Measurements from ENCODE around the gene MEIOB.

Gene MEIOB

GRCh38 chr16:1819611-1820010 is 52.4 kb downstream of the MEIOB start:
- no peak overlapping the region for H3K4me2 ChIP-seq (ENCODE audit: low read length)
- TF ChIP-seq CTCF (IDR thresholded peaks at IDR 0.05; ENCODE audit: low read depth, low read length) (no peak), EZH2phosphoT487 (IDR thresholded peaks at IDR 0.05; ENCODE audit: low read depth) (no peak)
- no peak overlapping the region for H3K27ac ChIP-seq (ENCODE audit: low read length)
- no peaks in the 10 kb centered on the region for H3K9me3 ChIP-seq (ENCODE audit: insufficient read depth, low read length)
- H3K4me1 ChIP-seq (ENCODE audit: low read length): peaks cover 5% of the 10 kb centered on the region; the same call in 1 of the 2 replicates
- H3K9ac ChIP-seq (ENCODE audit: low read length): no peak overlapping the region
- no peaks in the 10 kb centered on the region for H4K20me1 ChIP-seq (ENCODE audit: insufficient read depth, low read length)
- H3K36me3 ChIP-seq (replicated peaks; ENCODE audit: low read depth, low read length): no peaks in the 10 kb centered on the region
- no peak overlapping the region for H3K4me3 ChIP-seq (ENCODE audit: low read length)
- no peaks in the 10 kb centered on the region for H3K27me3 ChIP-seq (ENCODE audit: low read depth, low read length)
- no peaks in the 10 kb centered on the region for H3K79me2 ChIP-seq (ENCODE audit: low read length)
- no peak overlapping the region for H2AFZ ChIP-seq (ENCODE audit: low read depth, low read length)

GRCh38 chr16:1818873-1819525 is 53.0 kb downstream of the MEIOB start:
- no peak overlapping the region for H3K27ac ChIP-seq (ENCODE audit: low read length)
- H4K20me1 ChIP-seq (ENCODE audit: insufficient read depth, low read length): no peaks in the 10 kb centered on the region
- H3K4me1 ChIP-seq (ENCODE audit: low read length): no peaks in the 10 kb centered on the region
- TF ChIP-seq CTCF (IDR thresholded peaks at IDR 0.05; ENCODE audit: low read depth, low read length) (no peak), EZH2phosphoT487 (IDR thresholded peaks at IDR 0.05; ENCODE audit: low read depth) (no peak)
- no peaks in the 10 kb centered on the region for H3K79me2 ChIP-seq (ENCODE audit: low read length)
- H3K27me3 ChIP-seq (ENCODE audit: low read depth, low read length): no peaks in the 10 kb centered on the region
- H2AFZ ChIP-seq (ENCODE audit: low read depth, low read length): no peak overlapping the region
- H3K9me3 ChIP-seq (ENCODE audit: insufficient read depth, low read length): no peaks in the 10 kb centered on the region
- no peaks in the 10 kb centered on the region for H3K36me3 ChIP-seq (replicated peaks; ENCODE audit: low read depth, low read length)
- H3K4me2 ChIP-seq (ENCODE audit: low read length): no peak overlapping the region
- H3K4me3 ChIP-seq (ENCODE audit: low read length): no peak overlapping the region
- no peak overlapping the region for H3K9ac ChIP-seq (ENCODE audit: low read length)

GRCh38 chr16:1818204-1818872 is 53.6 kb downstream of the MEIOB start:
- H3K4me3 ChIP-seq (ENCODE audit: low read length): no peak overlapping the region
- H3K4me2 ChIP-seq (ENCODE audit: low read length): no peak overlapping the region
- H3K27me3 ChIP-seq (ENCODE audit: low read depth, low read length): no peaks in the 10 kb centered on the region
- no peak overlapping the region for H3K9ac ChIP-seq (ENCODE audit: low read length)
- peaks cover 4% of the 10 kb centered on the region for H3K36me3 ChIP-seq (replicated peaks; ENCODE audit: low read depth, low read length)
- no peak for TF ChIP-seq EZH2phosphoT487 (IDR thresholded peaks at IDR 0.05; ENCODE audit: low read depth)
- TF ChIP-seq CTCF (IDR thresholded peaks at IDR 0.05; ENCODE audit: low read depth, low read length): no peak
- no peaks in the 10 kb centered on the region for H3K79me2 ChIP-seq (ENCODE audit: low read length)
- no peaks in the 10 kb centered on the region for H4K20me1 ChIP-seq (ENCODE audit: insufficient read depth, low read length)
- no peak overlapping the region for H2AFZ ChIP-seq (ENCODE audit: low read depth, low read length)
- no peaks in the 10 kb centered on the region for H3K9me3 ChIP-seq (ENCODE audit: insufficient read depth, low read length)
- no peaks in the 10 kb centered on the region for H3K4me1 ChIP-seq (ENCODE audit: low read length)
- H3K27ac ChIP-seq (ENCODE audit: low read length): no peak overlapping the region

- H3K79me2 ChIP-seq (ENCODE audit: low read length): no peaks in the 10 kb centered on the region
- no peaks in the 10 kb centered on the region for H4K20me1 ChIP-seq (ENCODE audit: insufficient read depth, low read length)
- H3K4me3 ChIP-seq (ENCODE audit: low read length): no peak overlapping the region
- H3K9ac ChIP-seq (ENCODE audit: low read length): no peak overlapping the region
- H2AFZ ChIP-seq (ENCODE audit: low read depth, low read length): no peak overlapping the region
- TF ChIP-seq CTCF (IDR thresholded peaks at IDR 0.05; ENCODE audit: low read depth, low read length) (no peak), EZH2phosphoT487 (IDR thresholded peaks at IDR 0.05; ENCODE audit: low read depth) (no peak)
- no peaks in the 10 kb centered on the region for H3K4me1 ChIP-seq (ENCODE audit: low read length)
- peaks cover 4% of the 10 kb centered on the region for H3K36me3 ChIP-seq (replicated peaks; ENCODE audit: low read depth, low read length)
- no peak overlapping the region for H3K4me2 ChIP-seq (ENCODE audit: low read length)
- no peak overlapping the region for H3K27ac ChIP-seq (ENCODE audit: low read length)
- no peaks in the 10 kb centered on the region for H3K9me3 ChIP-seq (ENCODE audit: insufficient read depth, low read length)
- H3K27me3 ChIP-seq (ENCODE audit: low read depth, low read length): no peaks in the 10 kb centered on the region
Measured at GRCh38 chr16:1817716-1818115, 54.2 kb downstream of the MEIOB start.

Data from OCI-LY3 (cell line).